IMR-90 (cell line): ENCODE data around the gene FHDC1. TPM values are rescaled to one million over a fixed set of nuclear protein-coding genes. Genes with fewer than 3 reads are reported as not detected.

Experiments used
- ATAC-seq: fragments of 200-7000 bp; cut with Tn5 transposase; 2 replicates; pipeline ENCODE4 v1.9.1; 2020; ENCODE audit warnings: low read depth, mild to moderate bottlenecking, moderate library complexity
- BruUV-seq: library from RNA; stranded (reverse); fragments of 400-500 nt; replicated peaks from 2 replicates; lab custom pipeline; 2021; lab: Mats Ljungman, UMichigan
- CTCF ChIA-PET: fragments of 300-600 bp; formaldehyde crosslinking; extraction: SDS; loops from one replicate; lab custom pipeline; 2021; ENCODE audit warnings: antibody characterized with exemption; lab: Yijun Ruan, JAX
- POLR2A ChIA-PET: fragments of 300-600 bp; sonication (Branson Sonifier 250); formaldehyde crosslinking; loops from one replicate; lab custom pipeline; 2022; ENCODE audit warnings: antibody characterized with exemption; ENCODE audit not compliant: unreplicated experiment; lab: Charles Lee
- DNase-seq: peaks from one replicate; pipeline ENCODE4 v3.0.0; 2013
- H2AFZ ChIP-seq: replicated peaks from 2 replicates; pipeline ENCODE3; 2013; ENCODE audit warnings: low read length, mild to moderate bottlenecking; ENCODE audit not compliant: poor library complexity
- H2AK5ac ChIP-seq: 2 replicates; pipeline ENCODE4 v1.6.1; 2013; ENCODE audit warnings: low read depth, low read length, inconsistent platforms
- H2AK9ac ChIP-seq: replicated peaks from 2 replicates; pipeline ENCODE3; 2013; ENCODE audit warnings: mild to moderate bottlenecking, low read depth, low read length, moderate library complexity; ENCODE audit not compliant: poor library complexity
- H2BK120ac ChIP-seq: 2 replicates; pipeline ENCODE4 v1.6.1; 2013; ENCODE audit warnings: low read depth, low read length, inconsistent platforms
- H2BK15ac ChIP-seq: 3 replicates; pipeline ENCODE4 v1.6.1; 2013; ENCODE audit warnings: low read depth, low read length, inconsistent platforms
- H2BK20ac ChIP-seq: 2 replicates; pipeline ENCODE4 v1.6.1; 2013; ENCODE audit warnings: low read depth, mild to moderate bottlenecking, inconsistent platforms, low read length, moderate library complexity
- H2BK5ac ChIP-seq: 2 replicates; pipeline ENCODE4 v1.6.1; 2013; ENCODE audit warnings: mild to moderate bottlenecking, low read depth, low read length, inconsistent platforms; ENCODE audit not compliant: poor library complexity, severe bottlenecking
- H3K14ac ChIP-seq: replicated peaks from 2 replicates; pipeline ENCODE4 v1.6.1; 2013; ENCODE audit warnings: low read depth, low read length, inconsistent platforms
- H3K18ac ChIP-seq: 2 replicates; pipeline ENCODE4 v1.6.1; 2013; ENCODE audit warnings: low read depth, low read length, control low read depth
- H3K23ac ChIP-seq: 2 replicates; pipeline ENCODE4 v1.6.1; 2013; ENCODE audit warnings: low read depth, low read length, inconsistent platforms
- H3K27ac ChIP-seq: 2 replicates; pipeline ENCODE4 v1.5.1; 2013; ENCODE audit warnings: mild to moderate bottlenecking, control low read depth, low read length; ENCODE audit not compliant: insufficient read depth
- H3K27me3 ChIP-seq: 2 replicates; pipeline ENCODE4 v1.6.1; 2013; ENCODE audit warnings: low read length; ENCODE audit not compliant: control insufficient read depth, insufficient read depth
- H3K36me3 ChIP-seq: 2 replicates; pipeline ENCODE4 v1.6.1; 2013; ENCODE audit warnings: low read length, mixed read lengths; ENCODE audit not compliant: control insufficient read depth, insufficient read depth
- H3K4ac ChIP-seq: 2 replicates; pipeline ENCODE4 v1.6.1; 2013; ENCODE audit warnings: low read depth, low read length, inconsistent platforms
- H3K4me1 ChIP-seq: 2 replicates; pipeline ENCODE4 v1.6.1; 2013; ENCODE audit warnings: low read length, mixed read lengths; ENCODE audit not compliant: control insufficient read depth, insufficient read depth
- H3K4me2 ChIP-seq: 2 replicates; pipeline ENCODE4 v1.6.1; 2013; ENCODE audit warnings: low read depth, mild to moderate bottlenecking, control low read depth, low read length, moderate library complexity
- H3K4me3 ChIP-seq: 2 replicates; pipeline ENCODE4 v1.5.1; 2013; ENCODE audit warnings: low read depth, mild to moderate bottlenecking, control low read depth, low read length, moderate library complexity; ENCODE audit not compliant: insufficient read depth
- H3K56ac ChIP-seq: 2 replicates; pipeline ENCODE4 v1.6.1; 2013; ENCODE audit warnings: low read length, inconsistent platforms; ENCODE audit not compliant: insufficient read depth; ENCODE audit errors: extremely low read depth
- H3K79me1 ChIP-seq, 2 experiments: 2 replicates each; pipeline ENCODE4 v1.6.1; 2013; ENCODE audit warnings: low read length in 2 of 2, inconsistent platforms in 1 of 2, low read depth in 1 of 2
- H3K9ac ChIP-seq: 2 replicates; pipeline ENCODE4 v1.6.1; 2013; ENCODE audit warnings: low read depth, low read length, control low read depth
- H3K9me1 ChIP-seq: 2 replicates; pipeline ENCODE4 v1.6.1; 2013; ENCODE audit warnings: low read length, inconsistent platforms; ENCODE audit not compliant: insufficient read depth
- H3K9me3 ChIP-seq: 2 replicates; pipeline ENCODE4 v1.6.1; 2013; ENCODE audit warnings: low read length; ENCODE audit not compliant: control insufficient read depth, insufficient read depth
- H4K20me1 ChIP-seq: 2 replicates; pipeline ENCODE4 v1.6.1; 2013; ENCODE audit warnings: low read length, inconsistent platforms; ENCODE audit not compliant: insufficient read depth
- H4K5ac ChIP-seq: 2 replicates; pipeline ENCODE4 v1.6.1; 2013; ENCODE audit warnings: mild to moderate bottlenecking, low read depth, low read length, control low read depth
- H4K8ac ChIP-seq, 2 experiments: 2 replicates each; pipeline ENCODE4 v1.6.1; 2013; ENCODE audit warnings: low read depth in 2 of 2, low read length in 2 of 2, control low read depth in 1 of 2, inconsistent platforms in 1 of 2
- H4K91ac ChIP-seq: 2 replicates; pipeline ENCODE4 v1.6.1; 2013; ENCODE audit warnings: low read depth, low read length, inconsistent platforms; ENCODE audit not compliant: insufficient read depth
- CTCF ChIP-seq: conservative IDR thresholded peaks from 2 replicates; pipeline ENCODE4 v1.5.1; 2012; ENCODE audit warnings: mild to moderate bottlenecking, low read depth, low read length, improper control_type of control experiment
- MAZ ChIP-seq: IDR thresholded peaks from 2 replicates; pipeline ENCODE4 v1.6.1; 2012; ENCODE audit warnings: low read depth, mild to moderate bottlenecking, low read length, improper control_type of control experiment, moderate library complexity, borderline replicate concordance
- POLR2A ChIP-seq: IDR thresholded peaks from 2 replicates; pipeline ENCODE4 v1.6.1; 2012; ENCODE audit warnings: mild to moderate bottlenecking, low read depth, low read length
- SMC3 ChIP-seq: fragments of 150-350 bp; IDR thresholded peaks from 2 replicates; pipeline ENCODE4 v1.6.1; 2016; ENCODE audit warnings: low read depth, mild to moderate bottlenecking, antibody characterized with exemption, low read length, moderate library complexity
- USF2 ChIP-seq: fragments of 150-350 bp; IDR thresholded peaks from 2 replicates; pipeline ENCODE4 v1.6.1; 2017; ENCODE audit warnings: mild to moderate bottlenecking, antibody characterized with exemption, low read length, low read depth
- WGBS, 2 experiments: methylation state at CpG; one replicate each; pipeline versions ENCODE4 v1.1.5 to v1.1.7; 2013; ENCODE audit warnings: missing lambda C conversion rate in 2 of 2; ENCODE audit not compliant: insufficient read length in 1 of 2; ENCODE audit errors: extremely low coverage in 2 of 2; 5-methylcytosine and 5-hydroxymethylcytosine counted together
- dilution Hi-C: fragments of 300-500 bp; cut with HindIII; formaldehyde crosslinking; loops from one replicate; pipeline ENCODE4 v1.14.3; 2018; ENCODE audit warnings: low sequenced_read_pairs; ENCODE audit not compliant: unreplicated experiment
- in situ Hi-C: fragments of 300-500 bp; cut with MboI; formaldehyde crosslinking; loops from 3 replicates; pipeline ENCODE4 v1.14.3; 2019; ENCODE audit warnings: low sequenced_read_pairs, inconsistent platforms, mixed read lengths
- intact Hi-C: fragments of 100-400 bp; cut with micrococcal nuclease; formaldehyde crosslinking; loops from 2 replicates; pipeline ENCODE4 v1.10.0; 2022
- polyA plus RNA-seq, 3 experiments: library from polyadenylated mRNA; depleted of rRNA; stranded (reverse); fragments of >200 nt; gene quantifications; 2 replicates each; pipeline ENCODE4 v1.2.3, GENCODE V29; 2012; ENCODE audit warnings: low replicate concordance in 1 of 3
- total RNA-seq: library from RNA; depleted of rRNA; stranded (reverse); fragments of >200 nt; gene quantifications from 2 replicates; pipeline ENCODE4 v1.2.3, GENCODE V29; 2012

The FHDC1 gene
- total and polyA plus RNA-seq, 2 of the 4 experiments (the other 2 are of a cell fraction): under 0.01 to 0.09 TPM

GRCh38 chr4:152951348-152951747 is 15.2 kb downstream of the FHDC1 start (continued):
- TF ChIP-seq CTCF (no peak), POLR2A (no peak)

GRCh38 chr4:152953514-152953913 is 17.4 kb downstream of the FHDC1 start:
- Histone ChIP-seq H3K14ac (no peak overlapping the region), H3K9me3 (no peaks in the 10 kb centered on the region), H4K20me1 (no peaks in the 10 kb centered on the region), H2AFZ (no peak overlapping the region), H2BK20ac (no peak overlapping the region), H3K27me3 (peaks cover 3% of the 10 kb centered on the region; the same call in 1 of the 2 replicates), H3K23ac (no peak overlapping the region), H3K4me2 (no peak overlapping the region), H3K27ac (no peak overlapping the region), H3K79me1 (no peaks in the 10 kb centered on the region), H2AK5ac (no peak overlapping the region), H3K56ac (no peak overlapping the region), H2BK15ac (no peak overlapping the region), H3K4me3 (no peak overlapping the region), H4K8ac (no peak overlapping the region), H2BK5ac (no peak overlapping the region), H3K4me1 (peaks cover 7% of the 10 kb centered on the region), H2AK9ac (no peak overlapping the region), H4K5ac (no peak overlapping the region), H3K9me1 (no peaks in the 10 kb centered on the region; the same call in 1 of the 2 replicates), H2BK120ac (no peak overlapping the region), H3K4ac (no peak overlapping the region), H3K36me3 (no peaks in the 10 kb centered on the region), H4K91ac (no peak overlapping the region), H3K18ac (no peak overlapping the region), H3K9ac (no peak overlapping the region)
- TF ChIP-seq POLR2A: no peak
- no peak for TF ChIP-seq SMC3
- no peak for TF ChIP-seq CTCF
- TF ChIP-seq MAZ: no peak
- no peak for TF ChIP-seq USF2
- dilution Hi-C loops (no loop called here), intact Hi-C loops (no loop called here), in situ Hi-C loops (no loop called here)
- no TSS peak for BruUV-seq
- no peak for ATAC-seq
- no CpG with 5 or more reads among the region's 3 CpGs for WGBS, 2 experiments
- no peak for DNase-seq
- CTCF ChIA-PET: interaction anchor here (1.0 kb wide), 1 partner anchor 9 kb away, joined by 3 read pairs; no protein-coding TSS in a partner anchor
- POLR2A ChIA-PET: no interaction called here
